Measurements from ENCODE around the gene BBS9.

The BBS9 gene

DNA sequence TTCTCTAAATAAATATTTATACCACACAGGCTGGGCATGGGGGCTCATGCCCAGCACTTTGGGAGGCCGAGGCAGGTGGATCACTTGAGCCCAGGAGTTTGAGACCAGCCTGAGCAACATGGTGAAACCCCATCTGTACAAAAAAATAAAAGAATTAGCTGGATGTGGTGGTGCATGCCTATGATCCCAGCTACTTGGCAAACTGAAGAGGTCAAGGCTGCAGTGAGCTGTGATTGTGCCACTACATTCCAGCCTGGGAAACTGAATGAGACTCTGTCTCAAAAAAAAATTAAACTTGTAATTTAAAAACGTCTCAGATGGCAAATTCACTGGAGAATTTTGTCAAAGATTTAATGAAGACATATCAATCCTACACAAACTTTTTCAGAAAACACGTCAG lies 498.4 kb downstream of the BBS9 start:
- no peak for DNase-seq

DNA sequence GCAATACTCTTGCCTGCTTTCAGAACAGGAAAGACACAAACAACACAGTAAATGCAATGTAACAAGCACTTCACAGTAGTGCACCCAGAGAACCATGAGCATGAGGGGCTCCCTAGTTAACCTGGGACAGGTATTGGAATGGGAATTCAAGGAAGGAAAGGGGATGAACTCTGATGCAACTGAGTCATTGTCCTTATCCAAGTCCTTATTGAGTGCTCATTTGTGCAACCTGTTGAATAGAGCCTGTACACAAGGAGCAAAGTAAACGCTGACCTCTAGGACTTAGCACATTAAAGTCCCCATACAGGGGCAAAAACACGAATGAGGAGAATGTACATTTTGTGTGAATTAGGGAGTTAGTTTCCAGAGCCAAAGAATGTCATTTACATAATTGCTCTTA lies 499.5 kb downstream of the BBS9 start:
- DNase-seq: no peak

DNA sequence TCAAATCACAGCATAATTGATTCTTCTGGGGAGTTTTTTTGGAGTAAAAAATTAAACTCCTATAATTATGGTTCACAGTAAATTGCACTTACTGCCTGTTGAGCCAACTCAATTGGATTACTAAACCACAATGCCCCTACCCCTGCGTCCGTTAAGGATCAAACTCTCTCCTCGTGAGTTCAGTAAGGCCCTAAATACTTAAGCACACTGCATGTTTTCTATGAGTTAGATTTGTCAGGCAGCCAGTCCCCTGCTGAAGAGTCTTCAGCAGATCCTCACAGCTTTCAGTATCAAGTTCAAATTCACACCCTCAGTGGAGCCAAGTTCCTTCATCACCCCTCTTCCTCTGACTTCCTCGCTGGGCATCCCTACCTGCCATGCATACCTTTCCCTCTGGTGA lies 501.0 kb downstream of the BBS9 start:
- no peak for DNase-seq

DNA sequence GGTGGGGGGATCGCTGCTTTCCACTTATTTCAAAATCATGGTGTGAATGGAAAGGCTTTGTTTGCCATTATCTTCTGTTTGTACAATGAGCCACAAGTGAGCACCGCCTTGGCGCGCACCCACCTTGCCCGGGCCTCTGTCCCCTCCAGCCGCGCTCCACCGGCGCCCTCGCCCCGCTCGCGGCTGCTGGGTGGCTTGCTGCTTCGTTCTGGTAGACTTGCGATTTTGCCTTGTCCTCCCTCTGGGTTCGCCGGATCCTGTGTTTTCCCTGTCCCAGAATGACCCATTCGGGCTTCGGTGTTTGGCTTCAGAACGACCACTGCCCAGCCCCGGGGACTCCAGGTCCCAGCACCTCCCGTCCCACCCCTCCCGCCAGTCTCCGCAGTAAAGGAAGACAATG lies 503.0 kb downstream of the BBS9 start:
- no peak for DNase-seq

DNA sequence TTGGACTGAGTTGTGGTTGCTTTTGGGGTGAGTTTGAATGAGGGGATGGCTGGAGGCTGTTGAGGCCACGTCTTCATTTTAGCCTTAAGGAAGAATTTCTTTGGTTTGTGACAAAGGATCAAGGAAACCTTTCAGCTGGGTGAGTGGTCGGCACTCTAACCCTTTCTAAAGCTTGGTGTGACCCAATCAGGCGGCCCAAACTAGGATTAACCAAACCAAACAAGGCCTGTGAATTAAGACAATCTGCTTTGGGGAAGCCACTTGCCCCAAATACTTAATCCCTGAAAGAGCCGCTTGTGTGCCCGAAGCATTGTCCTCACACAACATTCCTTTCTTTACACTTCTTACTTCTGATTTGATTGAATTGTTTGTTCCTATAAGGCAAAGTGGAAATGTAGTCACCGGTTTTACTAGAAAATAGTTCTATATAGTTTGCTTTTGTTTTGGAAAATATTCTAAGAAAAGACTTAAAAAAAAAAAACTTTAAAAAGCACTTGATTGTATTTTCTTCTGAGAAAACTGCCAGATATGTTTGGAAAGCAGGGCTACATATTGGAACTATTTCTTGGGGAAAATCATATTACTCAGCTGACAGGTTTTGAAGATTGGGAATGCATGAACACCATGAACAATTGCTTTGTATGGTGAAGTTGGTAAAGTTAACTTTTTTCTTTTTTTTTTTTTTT lies 503.6 kb downstream of the BBS9 start:
- no peak for DNase-seq

DNA sequence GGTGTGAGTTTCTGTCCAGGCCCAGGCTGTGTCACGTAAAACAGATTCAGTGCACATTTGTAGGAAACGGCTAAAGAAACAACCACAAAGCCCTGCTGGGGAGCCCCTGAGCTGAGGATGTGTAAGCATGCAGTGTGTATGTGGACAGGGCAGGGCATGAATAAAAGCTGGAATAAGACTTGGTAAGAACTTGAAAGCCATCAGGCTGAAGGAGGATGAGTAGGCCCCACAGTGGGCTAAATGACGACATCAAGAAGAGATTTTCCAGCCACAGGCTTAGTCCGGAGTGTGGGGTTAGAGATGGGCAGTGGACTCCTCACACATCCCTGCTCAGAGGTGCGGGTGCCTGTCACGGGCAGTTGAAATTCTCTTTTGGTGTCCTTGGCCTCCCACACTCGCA lies 505.2 kb downstream of the BBS9 start:
- DNase-seq: no peak

DNA sequence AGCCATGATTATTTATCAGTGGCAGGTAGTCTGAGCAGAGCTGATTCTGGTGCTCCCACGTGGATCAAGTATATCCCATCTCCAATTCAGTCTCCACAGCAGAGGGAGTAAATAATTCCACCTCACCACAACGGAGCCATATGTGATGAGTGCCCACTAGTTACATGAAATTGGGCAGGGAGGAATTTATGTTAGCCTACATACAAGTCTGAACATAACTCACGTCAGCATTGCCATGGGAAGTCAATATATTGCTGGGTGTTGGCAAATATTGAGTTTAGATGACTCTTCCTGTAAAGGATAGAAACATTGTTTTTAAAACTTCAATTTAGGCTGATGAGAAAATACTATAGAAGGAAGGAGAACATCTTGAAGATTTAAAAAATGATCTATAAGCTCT lies 507.0 kb downstream of the BBS9 start:
- DNase-seq: no peak

DNA sequence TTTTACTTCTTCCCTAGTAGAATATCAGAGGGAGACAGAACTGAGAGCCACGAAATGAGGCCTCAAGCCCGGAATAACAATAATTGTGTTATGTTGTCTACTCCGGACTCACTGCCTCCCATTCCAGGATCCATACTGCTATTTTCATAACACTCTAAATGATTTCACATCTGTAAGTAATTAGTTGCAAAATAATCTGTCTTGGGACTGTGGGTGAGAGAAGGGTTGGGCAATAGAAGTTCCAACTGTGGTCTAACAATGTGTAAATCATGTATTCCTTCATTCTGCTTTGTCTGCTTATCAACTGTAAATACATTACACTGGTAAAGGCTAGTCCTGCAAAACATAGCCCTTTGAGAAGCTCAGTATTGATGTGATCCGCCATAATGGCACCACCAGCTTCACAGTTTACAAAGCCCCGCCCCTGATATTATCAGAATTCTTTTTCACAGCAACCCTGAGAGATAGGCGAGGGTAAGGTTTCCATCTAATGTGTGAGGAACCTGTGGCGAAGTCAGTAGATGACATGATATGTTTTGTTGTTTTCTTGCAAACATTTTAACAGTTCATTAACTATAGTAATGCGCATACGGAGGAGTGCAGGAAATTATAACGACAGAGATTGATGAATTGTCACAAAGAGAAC lies 510.3 kb downstream of the BBS9 start:
- DNase-seq: no peak

DNA sequence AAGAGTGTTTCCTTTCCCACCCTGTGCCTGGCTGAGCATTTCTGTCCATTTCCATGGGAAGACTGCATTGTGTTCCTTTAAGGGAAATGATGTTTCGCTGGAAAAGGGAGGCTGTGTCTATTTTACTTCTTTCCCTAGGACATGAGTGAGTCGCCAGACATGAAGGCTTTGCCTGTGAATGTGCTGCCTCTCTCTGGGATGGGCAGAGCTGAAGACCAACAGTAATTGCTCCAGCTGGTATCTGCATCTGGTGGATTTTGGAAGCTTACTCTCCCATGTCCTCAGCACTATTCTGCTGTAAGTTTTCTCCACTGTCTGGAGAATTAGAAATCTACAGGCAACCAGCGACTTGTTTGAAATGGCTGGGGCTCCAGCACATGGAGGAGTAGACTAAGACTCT lies 511.4 kb downstream of the BBS9 start:
- DNase-seq: no peak

DNA sequence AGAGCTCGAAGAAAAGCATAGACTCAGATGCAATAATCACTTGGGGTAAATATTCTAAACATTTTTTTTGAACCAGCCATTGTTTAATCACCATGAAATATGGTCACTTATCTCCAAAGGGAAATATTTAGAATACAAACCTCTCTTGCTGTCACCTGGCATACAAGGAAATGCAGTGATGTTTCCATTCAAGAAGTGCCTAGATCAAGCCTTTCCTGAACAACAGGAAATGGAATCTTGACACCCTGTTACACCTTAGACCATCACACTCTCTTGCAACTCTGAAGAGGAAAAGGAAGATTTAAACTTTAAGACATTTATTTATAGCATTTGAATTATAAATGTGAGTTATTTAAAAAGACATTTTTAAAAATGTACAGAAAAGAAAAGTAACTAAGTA lies 512.9 kb downstream of the BBS9 start:
- DNase-seq: no peak

DNA sequence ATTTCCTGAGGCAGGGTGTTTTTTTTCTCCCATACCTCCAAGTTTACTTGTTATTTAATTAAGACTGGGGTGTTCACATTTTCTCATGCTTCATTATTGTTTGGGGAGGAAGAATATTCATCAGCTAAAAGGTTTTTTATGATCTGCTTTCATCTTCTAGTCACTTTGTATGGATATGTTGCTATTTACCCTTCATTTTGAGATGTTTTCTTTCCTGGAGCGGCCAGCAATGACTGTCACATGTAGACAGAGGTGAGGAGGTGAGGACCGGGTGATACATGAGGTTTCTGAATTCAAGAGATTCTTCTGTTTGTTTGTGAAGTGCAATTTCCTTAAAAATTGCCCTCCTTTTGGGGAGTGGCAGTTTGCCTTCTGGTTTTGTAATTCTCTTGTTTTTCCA lies 514.2 kb downstream of the BBS9 start:
- DNase-seq: no peak

DNA sequence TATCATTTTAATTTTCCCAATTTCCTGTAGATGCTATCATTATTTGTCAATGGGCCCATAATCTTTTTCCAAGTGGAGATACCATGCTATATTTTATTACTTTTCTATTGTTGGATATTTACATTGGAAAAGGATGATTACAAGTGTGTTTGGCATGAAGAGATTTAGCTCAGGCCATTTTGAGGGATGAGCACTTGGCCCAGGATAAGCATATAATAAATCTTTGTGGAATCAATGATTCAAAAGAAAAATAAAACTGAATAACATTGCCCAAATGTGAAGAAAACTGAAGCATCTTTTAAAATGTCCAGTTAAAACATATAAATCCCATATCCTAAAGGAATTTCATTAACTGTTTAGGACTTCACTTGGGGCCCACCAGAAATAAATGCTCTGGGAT lies 515.1 kb downstream of the BBS9 start:
- DNase-seq: no peak

DNA sequence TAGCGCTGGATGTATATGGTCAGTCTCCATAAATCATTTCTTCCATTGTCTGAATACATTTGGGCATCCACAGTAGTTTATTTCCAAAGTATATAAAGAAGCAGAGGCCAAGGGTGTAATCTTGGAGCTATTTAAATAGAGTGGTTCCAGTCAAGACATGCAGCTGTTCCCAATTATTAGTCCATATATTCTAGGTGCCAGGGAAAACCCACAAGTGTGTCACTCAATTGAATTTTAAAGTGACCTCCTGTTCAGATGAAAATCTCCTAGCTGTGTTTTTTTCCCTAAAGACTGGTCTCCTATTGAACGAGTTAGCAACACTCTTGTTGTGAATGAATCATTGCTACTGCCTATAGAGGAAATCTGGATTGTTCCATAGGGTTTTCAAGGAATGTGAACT lies 515.7 kb downstream of the BBS9 start:
- DNase-seq: no peak

DNA sequence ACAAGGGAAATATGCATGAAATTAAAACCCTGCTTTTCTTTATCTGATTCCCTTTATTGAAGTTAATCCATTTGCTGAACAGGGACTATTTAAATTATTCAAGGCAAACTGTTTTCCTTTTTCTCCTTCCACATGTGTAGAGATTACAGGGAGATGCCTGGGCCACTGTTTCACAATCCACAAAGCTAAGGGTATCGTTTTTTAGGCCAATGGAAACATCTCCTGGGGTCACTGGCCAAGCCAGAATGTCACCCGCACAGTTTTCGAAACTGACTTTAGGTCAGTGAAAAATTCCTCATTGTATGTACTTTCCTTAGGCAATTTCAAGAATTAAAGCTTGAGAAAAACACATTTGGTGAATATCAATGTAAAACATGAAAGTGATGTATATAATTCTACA lies 516.8 kb downstream of the BBS9 start:
- DNase-seq: no peak

DNA sequence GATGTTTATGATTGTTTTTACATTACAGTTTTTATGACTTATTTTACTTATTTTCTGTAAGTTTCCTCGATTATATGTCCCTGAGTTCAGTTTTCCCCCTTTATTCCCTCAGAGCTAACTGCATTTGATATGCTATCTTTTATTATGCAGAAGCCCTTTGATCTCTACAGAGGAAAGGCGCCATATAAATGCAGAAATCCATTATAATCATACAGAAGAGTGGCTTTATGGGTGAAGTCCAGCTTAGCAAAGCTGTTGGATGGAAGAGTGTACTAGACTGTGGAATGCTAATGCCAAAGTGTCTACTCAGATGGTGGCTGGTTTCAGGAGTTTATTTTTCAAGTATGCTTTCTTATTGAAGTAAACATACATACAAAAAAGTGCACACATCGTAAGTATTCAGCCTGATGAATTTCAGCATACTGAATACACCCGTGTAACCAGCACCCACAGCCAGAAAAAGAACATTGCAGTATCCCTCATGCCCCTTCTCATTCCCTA lies 517.6 kb downstream of the BBS9 start:
- no peak for DNase-seq

DNA sequence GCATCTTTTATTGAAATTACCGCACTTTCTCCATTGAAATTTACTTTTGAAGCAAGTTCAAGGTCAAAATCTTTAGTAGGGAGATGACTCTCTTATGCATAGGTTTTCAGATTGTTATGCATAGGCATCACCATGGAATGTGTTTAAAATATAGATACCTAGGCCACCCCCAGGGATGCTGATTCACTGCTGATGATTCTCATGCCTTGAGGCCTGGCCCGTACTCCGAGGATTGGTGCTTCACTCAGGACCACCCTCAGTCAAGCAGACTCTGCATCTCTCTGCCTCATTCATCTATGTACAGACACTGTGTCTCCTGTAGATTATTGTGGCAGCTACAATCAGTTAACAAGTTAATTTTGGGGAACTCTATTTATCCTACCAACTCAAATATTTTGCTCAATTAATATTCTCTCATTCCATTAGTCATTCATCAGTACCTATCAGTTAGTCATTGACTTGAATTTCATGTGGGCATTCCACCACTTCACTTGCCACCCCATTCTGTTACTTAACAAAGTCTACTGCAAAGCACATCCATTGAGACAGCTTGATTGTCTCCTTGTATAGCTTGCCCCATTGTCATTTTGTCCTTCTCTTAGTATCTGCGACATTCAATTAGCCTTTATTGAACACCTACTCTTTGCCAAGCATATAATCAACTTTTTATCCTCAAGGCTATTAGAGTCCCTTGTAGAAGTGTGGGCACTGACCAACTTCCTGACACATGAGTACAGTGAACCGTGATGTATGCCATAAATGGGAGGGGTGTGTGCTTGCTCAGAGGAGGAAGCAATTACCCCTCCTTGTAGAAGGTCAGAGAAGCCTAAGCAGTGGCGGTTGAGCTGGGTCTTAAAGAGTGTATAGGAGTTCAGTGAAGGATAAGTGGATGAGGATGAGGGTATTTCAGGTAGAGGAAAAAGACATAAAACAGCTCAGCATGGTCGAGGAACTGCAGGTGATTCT lies 520.4 kb downstream of the BBS9 start:
- no peak for DNase-seq

DNA sequence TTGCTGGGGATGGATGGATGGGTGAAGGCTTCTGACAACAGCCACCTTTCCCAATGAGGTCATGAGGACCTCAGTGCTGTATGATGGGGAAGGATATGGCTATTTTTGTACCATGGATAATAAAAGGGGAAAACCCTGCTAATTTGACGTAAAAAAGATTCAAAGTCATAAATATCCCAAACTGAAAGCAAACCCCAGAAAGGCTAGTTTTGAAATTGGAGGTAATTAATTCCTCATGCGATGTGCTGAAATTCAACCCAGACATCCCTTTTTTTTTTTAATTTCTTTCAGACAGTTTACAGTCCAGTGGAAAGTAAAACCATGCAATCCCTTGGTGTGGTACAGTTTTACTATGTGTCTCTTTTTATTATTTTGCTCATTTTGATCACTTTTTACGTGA lies 521.5 kb downstream of the BBS9 start:
- no peak for DNase-seq

DNA sequence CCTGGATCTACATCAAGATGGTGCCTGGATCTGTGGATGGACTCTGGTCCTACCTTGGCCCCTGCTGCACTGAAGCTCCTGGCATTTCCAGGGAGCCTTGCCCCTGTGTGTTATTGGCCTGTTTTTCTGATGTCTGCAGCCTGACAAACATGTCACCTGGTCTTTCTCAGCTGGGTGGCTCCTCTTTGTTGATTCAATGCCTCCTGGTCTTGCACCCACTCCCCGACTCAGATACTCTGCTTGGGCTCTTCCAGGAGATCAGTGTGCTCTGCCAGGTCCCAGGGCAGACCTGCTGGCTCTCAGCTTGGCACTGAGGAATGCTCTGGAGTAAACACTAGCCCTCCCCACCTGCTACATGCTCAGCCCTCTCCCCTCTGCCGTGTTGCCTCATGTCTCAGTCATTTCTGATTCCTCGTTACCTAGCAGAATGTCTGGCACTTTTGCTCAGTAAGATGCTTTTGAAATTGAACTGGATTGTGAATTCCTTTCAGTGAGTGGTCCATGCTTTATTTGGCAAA lies 522.7 kb downstream of the BBS9 start:
- DNase-seq: no peak

DNA sequence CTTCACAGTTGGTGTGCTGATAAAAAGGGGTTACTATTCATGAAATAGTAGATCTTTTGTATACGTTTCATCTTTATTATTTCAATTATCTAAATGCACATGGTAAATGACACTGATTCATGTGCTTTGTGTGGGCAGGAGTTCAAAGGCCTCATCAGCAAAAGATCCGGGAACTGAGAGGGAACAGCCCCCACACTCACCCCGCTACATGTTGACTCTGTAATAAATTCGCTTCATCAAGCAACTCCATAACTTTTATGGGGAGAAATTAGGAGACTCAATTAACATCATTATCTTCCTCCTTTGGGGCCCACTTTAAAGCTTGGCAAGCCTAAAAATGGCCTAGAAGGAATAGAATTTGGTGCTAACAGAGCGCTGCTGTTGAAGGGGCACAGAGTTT lies 525.3 kb downstream of the BBS9 start:
- no peak for DNase-seq

Data from NCI-H446 treated with DMSO at 0.1 percent for 48 hours (cell line).